A549 (cell line): ENCODE data around the gene ROS1. TPM values are rescaled to one million over a fixed set of nuclear protein-coding genes. Genes with fewer than 3 reads are reported as not detected.
"Not testable (repeated sequence)": the region's sequence is repeated elsewhere in the genome, so short reads cannot be mapped to it uniquely, and the experiment has no call there.

Source experiments
- ATAC-seq, 2 experiments: fragments of 200-7000 bp in 1 of 2; fragments of >200 bp in 1 of 2; cut with Nextera tagmentation in 1 of 2; cut with Tn5 transposase in 1 of 2; 3 replicates each; pipeline versions ENCODE4 v1.8.0 to v1.9.1; 2018 to 2020; ENCODE audit warnings: mild to moderate bottlenecking in 1 of 2, moderate library complexity in 1 of 2
- CTCF ChIA-PET: fragments of 300-600 bp; sonication (Branson Sonifier 250); formaldehyde crosslinking; extraction: SDS; loops from one replicate; lab custom pipeline; 2021; ENCODE audit warnings: antibody characterized with exemption, inconsistent platforms; lab: Yijun Ruan, JAX
- POLR2A ChIA-PET: fragments of 350-600 bp; formaldehyde crosslinking; extraction: SDS; loops from one replicate; lab custom pipeline; 2021; ENCODE audit warnings: antibody characterized with exemption, inconsistent platforms; lab: Yijun Ruan, JAX
- DNase-seq, 2 experiments: peaks; one replicate each; pipeline versions ENCODE4 v3.0.0 to v3.0.0-alpha.2; 2011 to 2016; ENCODE audit warnings: low read depth in 1 of 2, low spot score in 1 of 2
- FAIRE-seq: peaks from 2 replicates; lab custom pipeline; 2011; peaks lifted over from hg19 to GRCh38; lab: Jason Lieb, UNC
- H3K27ac ChIP-seq, 2 experiments: fragments of >200 bp; sonication (Bioruptor Twin); formaldehyde crosslinking; 3 replicates each; pipeline ENCODE4 v1.5.1; 2016 to 2017
- H3K4me1 ChIP-seq: fragments of >200 bp; sonication (Bioruptor Twin); formaldehyde crosslinking; 3 replicates; pipeline ENCODE4 v1.6.1; 2016
- H3K4me2 ChIP-seq: fragments of >200 bp; sonication (Bioruptor Twin); formaldehyde crosslinking; 3 replicates; pipeline ENCODE4 v1.6.1; 2016
- H3K4me3 ChIP-seq: fragments of >200 bp; sonication (Bioruptor Twin); formaldehyde crosslinking; 3 replicates; pipeline ENCODE4 v1.5.1; 2016
- H3K9me3 ChIP-seq: fragments of >200 bp; sonication (Bioruptor Twin); formaldehyde crosslinking; 3 replicates; pipeline ENCODE4 v1.6.1; 2016
- CEBPB ChIP-seq, 2 experiments: fragments of >200 bp in 1 of 2; sonication (Bioruptor Twin) in 1 of 2; formaldehyde crosslinking in 1 of 2; IDR thresholded peaks; 2 replicates each; pipeline ENCODE4 v1.6.1; 2012 to 2016
- MAFK ChIP-seq: fragments of 450-650 bp; IDR thresholded peaks from 2 replicates; pipeline ENCODE4 v1.6.1; 2014; ENCODE audit not compliant: partially characterized antibody
- NPAS2 ChIP-seq: fragments of 250-450 bp; sonication (Bioruptor Pico); IDR thresholded peaks from 2 replicates; pipeline ENCODE4 v1.8.0; 2022; ENCODE audit warnings: mild to moderate bottlenecking, moderate library complexity, borderline replicate concordance
- WGBS: methylation state at CpG from one replicate; pipeline ENCODE4 v1.1.6; 2017; ENCODE audit errors: missing lambda C conversion rate; 5-methylcytosine and 5-hydroxymethylcytosine counted together
- polyA plus RNA-seq, 4 experiments: library from polyadenylated mRNA; depleted of rRNA in 3 of 4; stranded (reverse); fragments of >200 nt; fragmentation: RNase III in 1 of 4; extraction: RNeasy Plus Mini Kit Qiagen cat#74134 plus additional on column Dnase treatment in 1 of 4; gene quantifications; 2 replicates in 3 of 4; 3 replicates in 1 of 4; pipeline ENCODE4 v1.2.3, GENCODE V29; 2011 to 2017
- small RNA-seq, 6 experiments: library from RNA; depleted of rRNA; stranded (forward); fragments of <200 nt; gene quantifications; one replicate each; pipeline ENCODE3, GENCODE V24; 2012

The ROS1 gene
- polyA plus RNA-seq, 2 of the 4 experiments (the other 2 are of a cell fraction) = 0.17 to 0.18 TPM

GRCh38 chr6:117253785-117254184, 172.0 kb downstream of the ROS1 start:
- Histone ChIP-seq H3K4me3 (no peak overlapping the region), H3K9me3 (no peaks in the 10 kb centered on the region), H3K27ac (no peak overlapping the region), H3K4me1 (no peaks in the 10 kb centered on the region), H3K4me2 (no peak overlapping the region)
- DNase-seq (no peak), ATAC-seq (no peak), FAIRE-seq (no peak)
- ChIA-PET CTCF (interaction anchor here (0.6 kb wide), 2 partner anchors 351 to 1068 kb away, joined by 3 to 4 read pairs; no protein-coding TSS in a partner anchor), POLR2A (no interaction called here)
- peak; percentile 3 for TF ChIP-seq MAFK
- TF ChIP-seq CEBPB (IDR thresholded peaks at IDR 0.05) = no peak
- no peak for TF ChIP-seq NPAS2 (CRISPR knock-in tag)
- 31% methylated on average over 2 of the region's 2 CpGs for whole genome bisulfite sequencing

- FAIRE-seq, H3K9me3 ChIP-seq, H3K4me1 ChIP-seq, H3K4me3 ChIP-seq, CTCF ChIA-PET, ATAC-seq, H3K4me2 ChIP-seq, POLR2A ChIA-PET, H3K27ac ChIP-seq, DNase-seq: not testable (repeated sequence)
- 49% methylated on average over 17 of the region's 20 CpGs for WGBS
These were observed 180.8 kb downstream of the ROS1 start for GRCh38 chr6:117244979-117245378.

GRCh38 chr6:117244571-117244970, 181.2 kb downstream of the ROS1 start:
- DNase-seq, H3K9me3 ChIP-seq, H3K27ac ChIP-seq, CTCF ChIA-PET, H3K4me2 ChIP-seq, FAIRE-seq, ATAC-seq, H3K4me3 ChIP-seq, H3K4me1 ChIP-seq, POLR2A ChIA-PET: not testable (repeated sequence)
- 66% methylated on average over 6 of the region's 13 CpGs for WGBS

Small RNA genes lying within 50 kb of the gene (small RNA-seq; reads per million reads assigned to genes)
- 0 reads per million in 6 experiments for gene RN7SKP18
- gene RNU6-253P = 0 to 2.4 (median 0.13) reads per million in 6 experiments

Other genes with a start within 250 kb of the ROS1 start
- gene VGLL2, start 160.4 kb downstream of the ROS1 start, polyA plus RNA-seq (2011; rRNA removed) = not detected in 2 replicates
- gene VGLL2, start 160.4 kb downstream of the ROS1 start, polyA plus RNA-seq (2017; fragmentation: RNase III; extraction: RNeasy Plus Mini Kit Qiagen cat#74134 plus additional on column Dnase treatment) = not detected in 3 replicates
- 39.3 and 49.1 TPM in 2 replicates for gene DCBLD1, start 56.7 kb upstream of the ROS1 start, polyA plus RNA-seq (2011; rRNA removed)
- gene DCBLD1, start 56.7 kb upstream of the ROS1 start, polyA plus RNA-seq (2017; fragmentation: RNase III; extraction: RNeasy Plus Mini Kit Qiagen cat#74134 plus additional on column Dnase treatment) = 48.0 to 60.4 TPM (median 58.4 TPM) in 3 replicates
- gene GOPC, start 176.6 kb upstream of the ROS1 start, polyA plus RNA-seq (2011; rRNA removed) = 27.8 and 38.9 TPM in 2 replicates
- 30.7 to 33.1 TPM (median 33.0 TPM) in 3 replicates for gene GOPC, start 176.6 kb upstream of the ROS1 start, polyA plus RNA-seq (2017; fragmentation: RNase III; extraction: RNeasy Plus Mini Kit Qiagen cat#74134 plus additional on column Dnase treatment)
- 24.7 and 25.5 TPM in 2 replicates for gene NUS1, start 249.5 kb upstream of the ROS1 start, polyA plus RNA-seq (2011; rRNA removed)
- 22.5 to 23.0 TPM (median 22.7 TPM) in 3 replicates for gene NUS1, start 249.5 kb upstream of the ROS1 start, polyA plus RNA-seq (2017; fragmentation: RNase III; extraction: RNeasy Plus Mini Kit Qiagen cat#74134 plus additional on column Dnase treatment)